ENCODE measurements around the gene COL15A1. TPM values are rescaled to one million over a fixed set of nuclear protein-coding genes. Genes with fewer than 3 reads are reported as not detected.

Gene COL15A1
- polyA plus RNA-seq, 1 donor (not counting 4 experiments of a cell fraction or from before 2014, with no cell fraction given), result not detected

DNA sequence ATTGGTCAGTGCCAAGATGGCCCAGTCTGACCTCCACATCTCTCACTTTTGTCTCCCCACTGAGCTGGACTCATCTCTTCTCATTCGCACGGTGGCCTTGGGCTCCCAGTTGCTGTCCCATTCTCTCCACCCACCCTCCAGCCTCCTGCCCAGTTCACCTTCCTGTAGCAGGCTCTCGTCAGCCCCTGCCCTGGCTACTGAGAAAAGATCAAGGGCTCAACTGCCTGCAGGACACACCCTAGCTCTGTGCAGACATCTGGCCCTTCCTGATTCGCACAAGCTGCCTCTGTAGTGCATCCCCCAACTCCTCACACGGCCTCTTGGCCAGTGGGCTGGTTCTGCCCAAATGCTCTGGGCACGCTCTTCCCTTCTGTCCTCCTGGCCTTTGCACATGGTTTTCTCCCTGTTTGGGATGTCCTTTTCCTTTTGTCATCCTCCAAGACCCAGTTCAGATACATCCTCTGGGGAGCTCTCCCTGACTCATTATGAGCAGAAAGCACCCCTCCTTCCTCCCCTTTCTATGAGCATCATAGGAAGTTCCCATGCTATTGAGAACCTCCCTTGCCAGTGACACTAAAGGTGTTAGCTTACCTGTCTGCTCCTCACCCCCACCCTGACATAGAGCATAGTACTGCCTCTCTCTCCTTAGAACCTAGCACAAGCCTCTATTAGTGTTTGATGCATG is 82.7 kb downstream of the COL15A1 start:
- H3K4me3 ChIP-seq (ENCODE audit: control insufficient read depth in 2 of 3, extremely low read depth in 1 of 3, insufficient read depth in 2 of 3, low read depth in 1 of 3, low read length in 3 of 3), result no peak overlapping the region
- H3K79me2 ChIP-seq (ENCODE audit: control insufficient read depth, insufficient read depth, low read length), result no peaks in the 10 kb centered on the region
- no peaks in the 10 kb centered on the region for H3K36me3 ChIP-seq (ENCODE audit: control insufficient read depth in 2 of 2, extremely low read depth in 1 of 2, insufficient read depth in 2 of 2, low read length in 2 of 2)
- FAIRE-seq, result no peak
- no peak for DNase-seq (ENCODE audit: low read depth, low spot score)
- no peak overlapping the region for H2AFZ ChIP-seq (ENCODE audit: control insufficient read depth, low read length)
- H3K4me2 ChIP-seq (ENCODE audit: control insufficient read depth, extremely low read depth, insufficient read depth, low read depth, low read length), result no peak overlapping the region
- no peaks in the 10 kb centered on the region for H3K9me3 ChIP-seq (ENCODE audit: control insufficient read depth, low read depth, low read length)
- H3K9me1 ChIP-seq (ENCODE audit: control insufficient read depth, extremely low read depth, insufficient read depth, low read length), result no peaks in the 10 kb centered on the region
- H3K9ac ChIP-seq (ENCODE audit: control insufficient read depth, extremely low read depth, insufficient read depth, low read length), result no peak overlapping the region
- H3K27ac ChIP-seq (ENCODE audit: control insufficient read depth, insufficient read depth, low read length), result no peak overlapping the region
- no peaks in the 10 kb centered on the region for H3K4me1 ChIP-seq (ENCODE audit: control insufficient read depth, extremely low read depth, insufficient read depth, low read length)
- dilution Hi-C loops (cut with MboI; ENCODE audit: extremely low pct_ligation_motif_present, low sequenced_read_pairs), result no loop called here
- H3K27me3 ChIP-seq (ENCODE audit: control insufficient read depth, extremely low read depth, insufficient read depth, low read length), result peaks cover 2% of the 10 kb centered on the region
- no peak for TF ChIP-seq EZH2 (IDR thresholded peaks at IDR 0.05; ENCODE audit: low read length)
- TF ChIP-seq, protein P1, sequence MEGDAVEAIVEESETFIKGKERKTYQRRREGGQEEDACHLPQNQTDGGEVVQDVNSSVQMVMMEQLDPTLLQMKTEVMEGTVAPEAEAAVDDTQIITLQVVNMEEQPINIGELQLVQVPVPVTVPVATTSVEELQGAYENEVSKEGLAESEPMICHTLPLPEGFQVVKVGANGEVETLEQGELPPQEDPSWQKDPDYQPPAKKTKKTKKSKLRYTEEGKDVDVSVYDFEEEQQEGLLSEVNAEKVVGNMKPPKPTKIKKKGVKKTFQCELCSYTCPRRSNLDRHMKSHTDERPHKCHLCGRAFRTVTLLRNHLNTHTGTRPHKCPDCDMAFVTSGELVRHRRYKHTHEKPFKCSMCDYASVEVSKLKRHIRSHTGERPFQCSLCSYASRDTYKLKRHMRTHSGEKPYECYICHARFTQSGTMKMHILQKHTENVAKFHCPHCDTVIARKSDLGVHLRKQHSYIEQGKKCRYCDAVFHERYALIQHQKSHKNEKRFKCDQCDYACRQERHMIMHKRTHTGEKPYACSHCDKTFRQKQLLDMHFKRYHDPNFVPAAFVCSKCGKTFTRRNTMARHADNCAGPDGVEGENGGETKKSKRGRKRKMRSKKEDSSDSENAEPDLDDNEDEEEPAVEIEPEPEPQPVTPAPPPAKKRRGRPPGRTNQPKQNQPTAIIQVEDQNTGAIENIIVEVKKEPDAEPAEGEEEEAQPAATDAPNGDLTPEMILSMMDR (optimal IDR thresholded peaks at IDR 0.05 in 1 of 3, IDR thresholded peaks at IDR 0.05 in 1 of 3, conservative IDR thresholded peaks at IDR 0.05 in 1 of 3; ENCODE audit: extremely low read depth in 1 of 3, insufficient read depth in 2 of 3, low read length in 3 of 3), result no peak
- H4K20me1 ChIP-seq (ENCODE audit: control insufficient read depth, extremely low read depth, insufficient read depth, low read length), result no peaks in the 10 kb centered on the region

DNA sequence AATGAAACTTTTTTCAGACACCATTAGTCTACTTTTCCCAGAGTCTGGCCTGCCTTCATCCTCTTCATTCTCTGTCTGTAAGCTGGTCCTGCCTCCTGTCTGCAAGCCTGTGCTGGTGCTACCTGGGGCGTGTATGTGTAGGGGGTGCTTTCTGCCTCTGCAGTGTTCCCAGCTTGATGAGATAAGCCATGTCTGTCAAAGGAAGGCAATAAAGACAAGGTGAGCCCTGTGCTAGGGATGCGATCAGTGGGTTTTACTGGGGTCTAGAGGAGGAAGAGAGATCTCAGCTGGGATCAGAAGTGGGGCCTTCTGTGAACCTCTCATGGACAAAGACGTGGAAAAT is 83.2 kb downstream of the COL15A1 start:
- no peak overlapping the region for H2AFZ ChIP-seq (ENCODE audit: control insufficient read depth, low read length)
- H3K27ac ChIP-seq (ENCODE audit: control insufficient read depth, insufficient read depth, low read length), result no peak overlapping the region
- H3K4me1 ChIP-seq (ENCODE audit: control insufficient read depth, extremely low read depth, insufficient read depth, low read length), result no peaks in the 10 kb centered on the region
- no peaks in the 10 kb centered on the region for H3K79me2 ChIP-seq (ENCODE audit: control insufficient read depth, insufficient read depth, low read length)
- DNase-seq (ENCODE audit: low read depth, low spot score), result no peak
- H3K27me3 ChIP-seq (ENCODE audit: control insufficient read depth, extremely low read depth, insufficient read depth, low read length), result peaks cover 2% of the 10 kb centered on the region
- TF ChIP-seq EZH2 (IDR thresholded peaks at IDR 0.05; ENCODE audit: low read length), result no peak
- TF ChIP-seq, protein P1 (optimal IDR thresholded peaks at IDR 0.05 in 1 of 3, IDR thresholded peaks at IDR 0.05 in 1 of 3, conservative IDR thresholded peaks at IDR 0.05 in 1 of 3; ENCODE audit: extremely low read depth in 1 of 3, insufficient read depth in 2 of 3, low read length in 3 of 3), result no peak
- H3K9ac ChIP-seq (ENCODE audit: control insufficient read depth, extremely low read depth, insufficient read depth, low read length), result no peak overlapping the region
- dilution Hi-C loops (cut with MboI; ENCODE audit: extremely low pct_ligation_motif_present, low sequenced_read_pairs), result no loop called here
- no peaks in the 10 kb centered on the region for H3K9me3 ChIP-seq (ENCODE audit: control insufficient read depth, low read depth, low read length)
- H3K36me3 ChIP-seq (ENCODE audit: control insufficient read depth in 2 of 2, extremely low read depth in 1 of 2, insufficient read depth in 2 of 2, low read length in 2 of 2), result no peaks in the 10 kb centered on the region
- FAIRE-seq, result no peak
- H3K9me1 ChIP-seq (ENCODE audit: control insufficient read depth, extremely low read depth, insufficient read depth, low read length), result no peaks in the 10 kb centered on the region
- H3K4me2 ChIP-seq (ENCODE audit: control insufficient read depth, extremely low read depth, insufficient read depth, low read depth, low read length), result no peak overlapping the region
- no peaks in the 10 kb centered on the region for H4K20me1 ChIP-seq (ENCODE audit: control insufficient read depth, extremely low read depth, insufficient read depth, low read length)
- no peak overlapping the region for H3K4me3 ChIP-seq (ENCODE audit: control insufficient read depth in 2 of 3, extremely low read depth in 1 of 3, insufficient read depth in 2 of 3, low read depth in 1 of 3, low read length in 3 of 3)
